Activated T-cell treated with anti-CD3 and anti-CD28 coated beads, Interleukin-2, amount 50 U/mL, for 4 hours (primary cell): Measurements from ENCODE around the gene LHX5. TPM values are rescaled to one million over a fixed set of nuclear protein-coding genes. Genes with fewer than 3 reads are reported as not detected.

Experiments used
- ATAC-seq, 2 donors: fragments of 200-7000 bp; cut with Tn5 transposase; one replicate each; pipeline ENCODE4 v1.10.0; 2021
- DNase-seq: peaks from one replicate; pipeline ENCODE4 v3.0.0-alpha.2; 2020
- H3K27me3 Mint-ChIP-seq: one replicate; pipeline ENCODE4 v1.8.0; 2021; ENCODE audit warnings: low read depth, mixed read lengths
- H3K36me3 Mint-ChIP-seq: one replicate; pipeline ENCODE4 v1.8.0; 2022; ENCODE audit warnings: mixed read lengths; ENCODE audit not compliant: insufficient read depth
- H3K4me1 Mint-ChIP-seq: one replicate; pipeline ENCODE4 v1.8.0; 2021; ENCODE audit warnings: low read depth, mixed read lengths
- H3K4me3 Mint-ChIP-seq: one replicate; pipeline ENCODE4 v1.8.0; 2021; ENCODE audit warnings: mild to moderate bottlenecking, moderate library complexity, mixed read lengths
- H3K9me3 Mint-ChIP-seq: one replicate; pipeline ENCODE4 v1.8.0; 2021; ENCODE audit warnings: mixed read lengths
- total RNA-seq, 3 donors: library from RNA; stranded (reverse); gene quantifications; one replicate each; pipeline ENCODE4 v1.2.1, GENCODE V29; 2021

The LHX5 gene
- total RNA-seq, 3 donors from 2014 or later: not detected

DNA sequence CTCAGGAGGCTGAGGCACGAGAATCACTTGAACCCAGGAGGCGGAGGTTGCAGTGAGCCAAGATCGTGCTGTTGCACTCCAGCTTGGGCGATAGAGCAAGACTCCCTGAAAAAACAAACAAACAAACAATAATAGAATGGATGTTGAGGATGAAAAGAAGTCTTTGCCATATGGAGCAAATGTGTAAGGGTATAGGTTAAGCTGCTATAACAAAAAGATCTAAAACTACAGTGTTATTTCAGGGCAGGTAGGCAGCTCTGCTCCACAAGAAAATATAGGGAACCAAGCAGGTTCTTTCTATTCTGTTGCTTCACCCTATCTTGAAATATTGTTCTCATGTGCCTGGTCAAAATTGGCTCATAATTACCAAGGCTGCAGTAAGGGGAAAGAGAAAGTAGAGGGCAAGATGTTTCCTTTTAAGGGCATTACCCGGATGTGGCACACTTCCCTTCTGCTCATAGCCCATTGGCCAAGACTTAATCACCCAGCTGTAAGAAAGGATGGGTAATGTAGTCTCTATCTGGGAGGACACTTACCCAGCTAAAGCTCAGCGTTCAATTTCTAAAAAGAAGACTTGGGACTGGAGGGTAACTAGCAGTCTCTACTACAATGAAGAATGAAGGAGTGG, 26.0 kb downstream of the LHX5 start:
- peaks cover 5% of the 10 kb centered on the region for H3K9me3 Mint-ChIP-seq
- H3K36me3 Mint-ChIP-seq: no peaks in the 10 kb centered on the region
- DNase-seq (no peak), ATAC-seq (no peak)
- H3K4me1 Mint-ChIP-seq: no peaks in the 10 kb centered on the region
- no peak overlapping the region for H3K4me3 Mint-ChIP-seq
- peaks cover 32% of the 10 kb centered on the region for H3K27me3 Mint-ChIP-seq

DNA sequence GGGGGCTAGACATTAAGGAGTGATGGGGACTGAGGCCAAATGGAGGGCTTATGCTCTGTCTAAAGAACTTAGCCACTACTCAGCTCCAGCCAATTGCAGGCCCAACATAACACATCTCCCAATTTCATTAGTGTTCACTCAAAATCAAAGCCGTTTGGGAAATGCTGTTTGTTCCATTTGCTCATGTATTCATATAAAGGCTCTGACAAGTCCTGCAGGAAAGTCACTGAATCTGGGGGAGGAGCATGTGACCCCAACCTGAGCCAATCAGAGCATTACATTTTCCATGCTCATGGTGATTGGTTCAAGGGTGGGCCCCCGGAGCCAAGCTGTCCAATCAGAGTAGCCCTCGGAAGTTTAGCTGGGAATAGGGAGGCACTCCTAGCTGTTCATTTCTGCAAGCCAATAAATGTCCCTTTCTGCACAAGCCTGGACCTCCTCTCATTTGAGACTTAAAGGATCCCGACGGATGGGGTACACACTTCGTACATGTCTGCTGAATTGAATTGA, 28.6 kb downstream of the LHX5 start:
- DNase-seq: no peak

GRCh38 chr12:113440947-113441782, 30.5 kb downstream of the LHX5 start:
- no peak overlapping the region for H3K4me3 Mint-ChIP-seq
- ATAC-seq (no peak), DNase-seq (no peak)
- H3K4me1 Mint-ChIP-seq: no peaks in the 10 kb centered on the region
- no peaks in the 10 kb centered on the region for H3K36me3 Mint-ChIP-seq
- H3K27me3 Mint-ChIP-seq: peaks cover 31% of the 10 kb centered on the region
- peaks cover 5% of the 10 kb centered on the region for H3K9me3 Mint-ChIP-seq

More for the DNA sequence above, 28.6 kb downstream of the LHX5 start:
- H3K27me3 Mint-ChIP-seq: peaks cover 41% of the 10 kb centered on the region
- H3K9me3 Mint-ChIP-seq: peaks cover 5% of the 10 kb centered on the region
- no peak overlapping the region for H3K4me3 Mint-ChIP-seq
- H3K36me3 Mint-ChIP-seq: no peaks in the 10 kb centered on the region
- no peak for ATAC-seq
- H3K4me1 Mint-ChIP-seq: no peaks in the 10 kb centered on the region

GRCh38 chr12:113440336-113440735, 31.3 kb downstream of the LHX5 start:
- no peaks in the 10 kb centered on the region for H3K36me3 Mint-ChIP-seq
- no peak overlapping the region for H3K4me3 Mint-ChIP-seq
- DNase-seq (no peak), ATAC-seq (no peak)
- H3K27me3 Mint-ChIP-seq: peaks cover 25% of the 10 kb centered on the region
- H3K4me1 Mint-ChIP-seq: no peaks in the 10 kb centered on the region
- peaks cover 5% of the 10 kb centered on the region for H3K9me3 Mint-ChIP-seq

- DNase-seq: no peak
Measured at GRCh38 chr12:113439606-113440030, 32.1 kb downstream of the LHX5 start.

GRCh38 chr12:113439301-113439597, 32.4 kb downstream of the LHX5 start:
- no peak for ATAC-seq
- Mint-ChIP-seq H3K27me3 (peaks cover 20% of the 10 kb centered on the region), H3K4me1 (no peaks in the 10 kb centered on the region), H3K9me3 (no peaks in the 10 kb centered on the region), H3K4me3 (no peak overlapping the region), H3K36me3 (no peaks in the 10 kb centered on the region)
- no peak for DNase-seq

More at GRCh38 chr12:113439606-113440030, 32.1 kb downstream of the LHX5 start:
- Mint-ChIP-seq H3K27me3 (peaks cover 20% of the 10 kb centered on the region), H3K9me3 (no peaks in the 10 kb centered on the region), H3K4me3 (no peak overlapping the region), H3K4me1 (no peaks in the 10 kb centered on the region), H3K36me3 (no peaks in the 10 kb centered on the region)
- ATAC-seq: no peak

DNA sequence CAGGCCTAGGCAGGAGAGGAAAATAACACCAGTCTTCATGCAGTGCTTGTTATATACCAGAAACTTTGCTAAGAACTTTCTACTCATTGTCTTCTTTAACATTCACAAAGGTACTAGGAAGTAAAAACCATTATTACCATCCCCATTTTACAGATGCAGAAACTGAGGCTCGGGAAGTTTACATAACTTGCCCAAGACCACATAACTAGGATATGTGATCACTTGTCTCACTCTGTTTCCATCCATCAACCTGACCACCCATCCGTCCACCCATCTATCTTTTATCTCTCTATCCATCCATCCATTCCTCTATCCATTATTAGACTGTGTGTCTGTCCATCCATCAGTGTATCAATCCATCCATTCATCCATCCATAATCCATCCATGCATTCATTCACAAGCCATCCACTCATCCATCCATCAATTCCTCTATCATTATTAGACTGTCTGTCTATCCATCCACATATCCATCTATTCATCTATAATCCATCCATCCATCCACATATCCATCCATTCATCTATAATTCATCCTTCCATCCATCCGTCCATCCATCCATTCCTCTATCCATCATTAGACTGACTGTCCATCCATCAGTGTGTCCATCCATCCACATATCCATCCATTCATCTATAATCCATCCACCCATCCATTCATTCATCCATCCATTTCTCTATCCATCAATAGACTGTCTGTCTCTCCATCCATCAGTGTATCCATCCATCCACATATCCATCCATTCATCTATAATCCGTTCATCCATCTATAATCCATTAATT, 33.0 kb downstream of the LHX5 start:
- H3K4me3 Mint-ChIP-seq: no peak overlapping the region
- no peaks in the 10 kb centered on the region for H3K4me1 Mint-ChIP-seq
- no peaks in the 10 kb centered on the region for H3K9me3 Mint-ChIP-seq
- DNase-seq (no peak), ATAC-seq (no peak)
- H3K27me3 Mint-ChIP-seq: peaks cover 20% of the 10 kb centered on the region
- H3K36me3 Mint-ChIP-seq: no peaks in the 10 kb centered on the region

GRCh38 chr12:113437729-113438100, 34.0 kb downstream of the LHX5 start:
- no peaks in the 10 kb centered on the region for H3K4me1 Mint-ChIP-seq
- ATAC-seq (no peak), DNase-seq (no peak)
- H3K9me3 Mint-ChIP-seq: no peaks in the 10 kb centered on the region
- H3K36me3 Mint-ChIP-seq: no peaks in the 10 kb centered on the region
- no peak overlapping the region for H3K4me3 Mint-ChIP-seq
- H3K27me3 Mint-ChIP-seq: peaks cover 18% of the 10 kb centered on the region

GRCh38 chr12:113436993-113437728, 34.5 kb downstream of the LHX5 start:
- H3K4me3 Mint-ChIP-seq: no peak overlapping the region
- H3K27me3 Mint-ChIP-seq: peaks cover 20% of the 10 kb centered on the region
- no peaks in the 10 kb centered on the region for H3K9me3 Mint-ChIP-seq
- DNase-seq (no peak), ATAC-seq (no peak)
- H3K4me1 Mint-ChIP-seq: no peaks in the 10 kb centered on the region
- no peaks in the 10 kb centered on the region for H3K36me3 Mint-ChIP-seq

GRCh38 chr12:113436586-113436985, 35.1 kb downstream of the LHX5 start:
- ATAC-seq (no peak), DNase-seq (no peak)
- Mint-ChIP-seq H3K27me3 (peaks cover 18% of the 10 kb centered on the region), H3K4me1 (no peaks in the 10 kb centered on the region), H3K36me3 (no peaks in the 10 kb centered on the region), H3K9me3 (no peaks in the 10 kb centered on the region), H3K4me3 (no peak overlapping the region)

DNA sequence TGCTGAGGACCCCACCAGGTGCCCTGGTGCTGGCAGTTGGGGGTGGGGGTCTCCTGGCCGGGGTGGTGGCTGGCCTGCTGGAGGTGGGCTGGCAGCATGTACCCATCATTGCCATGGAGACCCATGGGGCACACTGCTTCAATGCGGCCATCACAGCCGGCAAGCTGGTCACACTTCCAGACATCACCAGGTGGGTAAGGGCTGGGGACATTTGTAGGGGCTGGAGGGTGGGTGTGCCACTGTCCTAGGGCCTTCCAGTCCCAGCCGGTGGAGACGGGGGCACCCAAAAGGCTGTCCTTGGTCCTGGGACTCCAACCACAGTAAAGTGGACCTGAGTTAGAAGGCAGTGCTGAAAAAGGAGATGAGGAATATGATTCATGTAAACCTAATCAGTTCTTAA, 36.3 kb downstream of the LHX5 start:
- no peak for ATAC-seq
- Mint-ChIP-seq H3K27me3 (peaks cover 18% of the 10 kb centered on the region), H3K9me3 (no peaks in the 10 kb centered on the region), H3K4me1 (no peaks in the 10 kb centered on the region), H3K36me3 (no peaks in the 10 kb centered on the region), H3K4me3 (no peak overlapping the region)
- DNase-seq: no peak

DNA sequence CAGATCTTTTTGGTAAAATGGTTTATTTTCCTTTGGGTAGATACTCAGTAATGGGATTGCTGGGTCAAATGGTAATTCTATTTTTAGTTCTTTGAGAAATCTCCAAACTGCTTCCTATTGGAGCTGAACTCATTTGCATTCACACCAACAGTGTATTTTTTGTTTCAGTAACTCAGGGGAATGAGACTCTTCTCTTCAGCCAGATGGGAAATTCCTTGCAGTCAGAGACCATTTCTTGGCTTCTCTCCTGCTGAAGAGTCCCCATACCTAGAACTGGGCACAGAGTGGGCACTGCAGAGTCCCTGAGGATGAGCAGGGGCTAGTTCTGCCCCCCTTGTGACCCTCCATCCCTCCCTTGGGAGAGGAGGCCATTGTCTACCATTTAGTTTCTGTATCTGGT, 38.7 kb downstream of the LHX5 start:
- Mint-ChIP-seq H3K27me3 (peaks cover 21% of the 10 kb centered on the region), H3K9me3 (no peaks in the 10 kb centered on the region), H3K4me1 (no peaks in the 10 kb centered on the region), H3K4me3 (no peak overlapping the region), H3K36me3 (no peaks in the 10 kb centered on the region)
- ATAC-seq: no peak
- no peak for DNase-seq

DNA sequence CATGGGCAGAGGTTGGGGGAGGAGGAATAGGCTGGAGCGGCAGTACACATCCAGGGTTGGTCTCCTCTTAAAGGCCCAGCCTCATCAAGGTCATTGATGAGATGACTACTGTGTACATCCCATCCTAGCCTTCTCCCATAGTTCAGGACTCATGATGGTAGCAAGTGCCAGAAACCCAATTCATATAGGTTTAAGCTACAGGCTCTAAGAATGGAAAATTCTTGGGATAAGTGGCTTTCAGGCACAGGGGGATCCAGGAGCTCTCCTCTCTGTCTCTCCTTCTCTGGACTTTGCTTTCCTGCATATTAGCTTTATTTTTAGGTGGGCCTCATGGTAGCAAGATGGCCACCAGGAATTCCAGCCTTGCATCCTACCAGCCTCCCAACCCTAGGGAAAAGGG, 43.2 kb downstream of the LHX5 start:
- Mint-ChIP-seq H3K4me3 (no peak overlapping the region), H3K36me3 (no peaks in the 10 kb centered on the region), H3K4me1 (no peaks in the 10 kb centered on the region), H3K27me3 (peaks cover 33% of the 10 kb centered on the region), H3K9me3 (no peaks in the 10 kb centered on the region)
- DNase-seq: no peak
- no peak for ATAC-seq

DNA sequence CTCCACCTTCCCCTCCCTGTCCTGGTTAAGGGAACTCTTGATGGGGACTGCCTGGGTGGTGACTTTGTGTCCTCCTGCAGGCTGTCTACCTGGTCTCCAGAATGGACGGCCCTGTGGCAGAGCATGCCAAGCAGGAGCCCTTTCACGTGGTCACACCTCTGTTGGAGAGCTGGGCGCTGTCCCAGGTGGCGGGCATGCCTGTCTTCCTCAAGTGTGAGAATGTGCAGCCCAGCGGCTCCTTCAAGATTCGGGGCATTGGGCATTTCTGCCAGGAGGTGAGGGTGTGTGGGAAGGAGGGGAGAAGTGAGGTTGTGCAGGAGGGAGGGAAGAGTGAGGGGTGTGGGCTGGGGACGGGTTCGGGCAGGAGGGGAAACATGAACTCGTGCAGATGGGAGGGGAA, 43.8 kb downstream of the LHX5 start:
- H3K27me3 Mint-ChIP-seq: peaks cover 31% of the 10 kb centered on the region
- H3K9me3 Mint-ChIP-seq: no peaks in the 10 kb centered on the region
- DNase-seq: no peak
- no peaks in the 10 kb centered on the region for H3K36me3 Mint-ChIP-seq
- no peak for ATAC-seq
- no peaks in the 10 kb centered on the region for H3K4me1 Mint-ChIP-seq
- H3K4me3 Mint-ChIP-seq: no peak overlapping the region
